GM12875 (cell line): ENCODE measurements around the gene TBXA2R.
"Not testable (repeated sequence)": the region's sequence is repeated elsewhere in the genome, so short reads cannot be mapped to it uniquely, and the experiment has no call there.

ENCODE experiments used
- H3K4me3 ChIP-seq: one replicate; pipeline ENCODE4 v1.5.1; 2011; ENCODE audit warnings: low read depth, low read length, control low read depth
- TF ChIP-seq, protein P1 (sequence below): IDR thresholded peaks from 2 replicates; pipeline ENCODE4 v1.5.1; 2011; ENCODE audit warnings: low read depth, mild to moderate bottlenecking, control low read depth, inconsistent platforms, low read length, moderate library complexity, borderline replicate concordance; ENCODE audit not compliant: insufficient read depth

TBXA2R gene

GRCh38 chr19:3651684-3652083, 45.0 kb upstream of the TBXA2R start:
- no peak overlapping the region for H3K4me3 ChIP-seq
- TF ChIP-seq, protein P1, sequence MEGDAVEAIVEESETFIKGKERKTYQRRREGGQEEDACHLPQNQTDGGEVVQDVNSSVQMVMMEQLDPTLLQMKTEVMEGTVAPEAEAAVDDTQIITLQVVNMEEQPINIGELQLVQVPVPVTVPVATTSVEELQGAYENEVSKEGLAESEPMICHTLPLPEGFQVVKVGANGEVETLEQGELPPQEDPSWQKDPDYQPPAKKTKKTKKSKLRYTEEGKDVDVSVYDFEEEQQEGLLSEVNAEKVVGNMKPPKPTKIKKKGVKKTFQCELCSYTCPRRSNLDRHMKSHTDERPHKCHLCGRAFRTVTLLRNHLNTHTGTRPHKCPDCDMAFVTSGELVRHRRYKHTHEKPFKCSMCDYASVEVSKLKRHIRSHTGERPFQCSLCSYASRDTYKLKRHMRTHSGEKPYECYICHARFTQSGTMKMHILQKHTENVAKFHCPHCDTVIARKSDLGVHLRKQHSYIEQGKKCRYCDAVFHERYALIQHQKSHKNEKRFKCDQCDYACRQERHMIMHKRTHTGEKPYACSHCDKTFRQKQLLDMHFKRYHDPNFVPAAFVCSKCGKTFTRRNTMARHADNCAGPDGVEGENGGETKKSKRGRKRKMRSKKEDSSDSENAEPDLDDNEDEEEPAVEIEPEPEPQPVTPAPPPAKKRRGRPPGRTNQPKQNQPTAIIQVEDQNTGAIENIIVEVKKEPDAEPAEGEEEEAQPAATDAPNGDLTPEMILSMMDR = no peak

- H3K4me3 ChIP-seq = no peak overlapping the region
- TF ChIP-seq, protein P1 = no peak
These were observed 43.2 kb upstream of the TBXA2R start for GRCh38 chr19:3649888-3650287.

DNA sequence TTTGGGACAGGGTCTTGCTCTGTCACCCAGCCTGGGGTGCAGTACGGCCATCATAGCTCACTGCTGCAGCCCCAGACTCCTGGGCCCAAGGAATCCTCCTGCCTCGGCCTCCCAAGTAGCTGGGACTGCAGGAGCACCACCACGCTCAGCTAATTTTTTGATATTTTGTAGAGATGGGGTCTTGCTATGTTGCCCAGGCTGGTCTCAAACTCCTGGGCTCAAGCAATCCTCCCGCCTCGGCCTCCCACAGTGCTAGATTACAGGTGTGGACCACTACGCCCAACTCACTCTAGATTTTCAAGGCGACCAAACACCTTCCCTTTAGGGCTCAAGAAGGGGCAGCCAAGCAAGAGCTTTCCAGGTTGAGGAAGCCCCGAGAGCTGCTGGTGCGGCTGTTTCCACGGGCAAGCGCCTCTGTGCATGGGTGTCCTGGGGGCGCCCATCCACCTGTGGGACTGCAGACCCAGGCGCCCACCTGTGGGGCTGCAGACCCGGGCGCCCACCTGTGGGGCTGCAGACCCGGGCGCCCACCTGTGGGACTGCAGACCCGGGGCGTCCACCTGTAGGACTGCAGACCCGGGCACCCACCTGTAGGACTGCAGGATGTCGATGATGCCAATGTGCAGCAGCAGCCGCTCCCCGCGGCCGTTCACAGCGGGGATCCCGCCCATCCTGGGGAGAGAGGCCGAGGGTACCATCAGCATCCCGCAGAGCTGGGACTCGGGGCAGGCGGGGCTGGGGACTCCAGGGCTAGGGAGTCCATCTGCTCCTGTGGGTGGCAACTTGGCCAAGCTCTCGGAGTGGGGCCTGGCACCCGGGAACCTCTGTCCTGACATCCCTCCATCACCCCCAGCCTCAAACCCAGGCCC, 41.6 kb upstream of the TBXA2R start:
- TF ChIP-seq, protein P1 = no peak
- H3K4me3 ChIP-seq = no peak overlapping the region

GRCh38 chr19:3647102-3647501, 40.4 kb upstream of the TBXA2R start:
- H3K4me3 ChIP-seq = not testable (repeated sequence)

DNA sequence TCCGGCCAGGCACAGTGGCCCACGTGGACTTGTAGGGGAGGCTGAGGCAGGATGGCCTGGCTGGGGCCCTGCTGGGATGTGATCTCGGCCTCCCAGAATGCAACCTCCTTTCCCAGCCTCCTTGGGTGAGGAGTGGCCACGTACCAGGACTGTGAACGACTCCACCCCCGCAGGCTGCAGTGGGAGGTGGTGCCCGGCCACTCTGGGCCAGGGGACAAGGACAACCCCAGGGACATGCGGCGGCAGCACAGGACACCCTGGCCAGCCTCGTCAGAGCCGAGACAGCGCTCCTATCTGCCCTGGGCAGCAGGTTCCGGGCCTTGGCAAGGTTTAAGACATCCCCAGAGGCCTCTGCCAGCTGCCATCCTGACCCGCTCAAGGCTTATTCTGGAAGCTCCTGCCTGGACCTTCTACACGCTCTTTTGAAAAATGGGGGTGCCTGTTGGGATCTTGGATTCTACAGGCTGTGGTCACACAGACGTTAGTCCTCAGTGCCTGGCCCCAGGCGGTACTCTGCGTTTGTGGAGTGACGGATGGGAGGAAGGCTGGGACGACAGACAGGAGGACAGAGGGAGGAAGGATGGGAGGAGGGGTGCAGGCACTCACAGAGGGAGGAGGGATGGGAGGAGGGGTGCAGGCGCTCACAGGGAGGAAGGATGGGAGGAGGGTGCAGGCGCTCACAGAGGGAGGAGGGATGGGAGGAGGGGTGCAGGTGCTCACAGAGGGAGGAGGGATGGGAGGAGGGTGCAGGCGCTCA, 39.8 kb upstream of the TBXA2R start:
- H3K4me3 ChIP-seq = no peak overlapping the region
- TF ChIP-seq, protein P1 = no peak

- H3K4me3 ChIP-seq = no peak overlapping the region
- TF ChIP-seq, protein P1 = no peak
These were observed 39.1 kb upstream of the TBXA2R start for GRCh38 chr19:3645726-3646125.

GRCh38 chr19:3645067-3645396, 38.4 kb upstream of the TBXA2R start:
- TF ChIP-seq, protein P1 = no peak
- H3K4me3 ChIP-seq = no peak overlapping the region
